ENCODE data around the gene CTXND1. TPM values are rescaled to one million over a fixed set of nuclear protein-coding genes. Genes with fewer than 3 reads are reported as not detected.

CTXND1 gene
- total RNA-seq, 3 donors from 2014 or later, result 0.09 to 0.70 (median 0.19) TPM

DNA sequence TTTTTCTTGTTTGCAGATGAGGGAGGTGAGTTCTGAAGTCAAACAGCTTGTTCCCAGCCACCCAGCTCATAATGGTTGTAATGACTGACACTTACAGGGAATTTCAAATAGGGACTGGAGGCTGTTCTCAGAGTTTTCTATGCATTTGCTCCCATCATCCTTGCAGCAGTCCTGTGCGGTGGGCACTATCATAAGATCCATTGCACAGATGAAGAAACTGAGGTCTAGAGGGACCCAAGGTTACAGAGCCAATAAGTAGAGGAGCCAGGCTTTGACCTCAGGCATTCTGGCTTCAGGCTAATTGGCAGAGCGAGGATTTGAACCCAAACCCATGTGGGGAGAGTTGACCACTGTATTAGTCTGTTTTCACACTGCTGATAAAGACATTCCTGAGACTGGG is 66.9 kb downstream of the CTXND1 start:
- Histone ChIP-seq H3K4me1 (ENCODE audit: low read depth) (no peaks in the 10 kb centered on the region), H3K4me3 (no peak overlapping the region), H3K36me3 (ENCODE audit: low read depth) (no peaks in the 10 kb centered on the region), H3K9me3 (no peaks in the 10 kb centered on the region)
- no peak for ATAC-seq
- intact Hi-C loops (cut with DNase I, micrococcal nuclease), result no loop called here
- TF ChIP-seq, protein P1, sequence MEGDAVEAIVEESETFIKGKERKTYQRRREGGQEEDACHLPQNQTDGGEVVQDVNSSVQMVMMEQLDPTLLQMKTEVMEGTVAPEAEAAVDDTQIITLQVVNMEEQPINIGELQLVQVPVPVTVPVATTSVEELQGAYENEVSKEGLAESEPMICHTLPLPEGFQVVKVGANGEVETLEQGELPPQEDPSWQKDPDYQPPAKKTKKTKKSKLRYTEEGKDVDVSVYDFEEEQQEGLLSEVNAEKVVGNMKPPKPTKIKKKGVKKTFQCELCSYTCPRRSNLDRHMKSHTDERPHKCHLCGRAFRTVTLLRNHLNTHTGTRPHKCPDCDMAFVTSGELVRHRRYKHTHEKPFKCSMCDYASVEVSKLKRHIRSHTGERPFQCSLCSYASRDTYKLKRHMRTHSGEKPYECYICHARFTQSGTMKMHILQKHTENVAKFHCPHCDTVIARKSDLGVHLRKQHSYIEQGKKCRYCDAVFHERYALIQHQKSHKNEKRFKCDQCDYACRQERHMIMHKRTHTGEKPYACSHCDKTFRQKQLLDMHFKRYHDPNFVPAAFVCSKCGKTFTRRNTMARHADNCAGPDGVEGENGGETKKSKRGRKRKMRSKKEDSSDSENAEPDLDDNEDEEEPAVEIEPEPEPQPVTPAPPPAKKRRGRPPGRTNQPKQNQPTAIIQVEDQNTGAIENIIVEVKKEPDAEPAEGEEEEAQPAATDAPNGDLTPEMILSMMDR (IDR thresholded peaks at IDR 0.05), result no peak
- DNase-seq, result no peak

DNA sequence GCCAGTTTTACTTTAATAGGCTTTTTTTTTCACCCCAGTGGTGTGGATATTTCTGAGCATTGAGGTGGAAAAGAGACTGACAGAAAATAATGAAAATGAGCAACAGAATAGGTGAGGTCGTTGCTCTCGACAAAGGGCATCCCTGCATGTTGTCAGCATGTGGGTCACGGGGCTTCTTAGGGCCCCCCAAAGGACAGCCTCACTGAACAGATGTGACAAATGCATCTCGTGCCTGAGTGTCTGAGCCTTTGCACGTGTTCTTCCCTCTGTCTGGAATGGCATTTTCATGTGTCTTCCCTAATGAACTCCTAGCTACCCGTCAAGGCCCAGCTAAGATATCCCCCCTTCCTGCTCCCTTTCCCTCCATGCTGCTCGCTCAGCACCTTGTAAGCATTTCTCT is 67.5 kb downstream of the CTXND1 start:
- H3K4me1 ChIP-seq (ENCODE audit: low read depth), result no peaks in the 10 kb centered on the region
- TF ChIP-seq, protein P1 (IDR thresholded peaks at IDR 0.05), result no peak
- H3K4me3 ChIP-seq, result no peak overlapping the region
- H3K36me3 ChIP-seq (ENCODE audit: low read depth), result no peaks in the 10 kb centered on the region
- no peak for ATAC-seq
- H3K9me3 ChIP-seq, result no peaks in the 10 kb centered on the region
- DNase-seq, result no peak
- intact Hi-C loops (cut with DNase I, micrococcal nuclease), result no loop called here

DNA sequence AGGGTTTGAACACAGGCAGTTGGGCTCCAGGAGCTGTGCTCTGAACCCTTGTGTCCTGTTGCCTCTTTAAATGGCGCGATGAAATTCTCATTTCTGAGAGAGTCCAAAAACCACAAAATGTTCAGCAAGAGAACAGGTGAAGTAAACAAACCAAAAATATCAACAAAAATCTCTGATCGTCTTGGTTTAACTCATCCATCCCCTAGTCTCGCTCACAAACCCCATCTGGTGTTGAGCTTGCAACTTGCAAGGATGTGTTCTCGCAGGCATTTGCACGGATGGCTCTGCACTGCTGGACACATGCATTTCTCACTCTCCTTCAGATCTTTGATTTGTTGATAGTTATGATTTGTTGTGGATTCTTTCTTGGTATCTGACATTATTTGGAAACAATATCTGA is 68.1 kb downstream of the CTXND1 start:
- H3K9me3 ChIP-seq, result no peaks in the 10 kb centered on the region
- DNase-seq (no peak), ATAC-seq (no peak)
- TF ChIP-seq, protein P1 (IDR thresholded peaks at IDR 0.05), result no peak
- no peaks in the 10 kb centered on the region for H3K36me3 ChIP-seq (ENCODE audit: low read depth)
- no peak overlapping the region for H3K4me3 ChIP-seq
- intact Hi-C loops (cut with DNase I, micrococcal nuclease), result no loop called here
- H3K4me1 ChIP-seq (ENCODE audit: low read depth), result no peaks in the 10 kb centered on the region

DNA sequence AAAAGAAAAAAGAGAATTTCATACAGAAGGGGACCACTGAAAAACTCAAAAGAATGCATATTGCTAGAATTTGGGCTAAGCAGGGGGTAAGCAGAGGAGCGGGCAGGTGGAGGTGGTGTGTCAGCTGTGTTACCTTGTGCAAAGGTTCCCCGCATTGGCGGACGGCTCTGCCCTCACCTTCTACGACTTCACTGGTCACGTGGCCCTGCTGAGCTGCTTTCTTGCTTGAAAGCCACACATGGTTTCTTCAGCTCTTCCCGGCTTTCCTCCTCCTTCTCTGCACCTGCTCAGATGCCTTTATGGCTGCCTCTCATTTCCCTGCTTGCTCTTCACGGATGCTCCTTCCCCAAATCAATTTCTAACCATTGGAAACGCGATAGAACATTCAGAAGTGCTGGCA is 68.7 kb downstream of the CTXND1 start:
- ATAC-seq, result no peak
- TF ChIP-seq, protein P1 (IDR thresholded peaks at IDR 0.05), result no peak
- Histone ChIP-seq H3K9me3 (no peaks in the 10 kb centered on the region), H3K4me3 (no peak overlapping the region), H3K36me3 (ENCODE audit: low read depth) (no peaks in the 10 kb centered on the region), H3K4me1 (ENCODE audit: low read depth) (no peaks in the 10 kb centered on the region)
- DNase-seq, result no peak
- intact Hi-C loops (cut with DNase I, micrococcal nuclease), result no loop called here

DNA sequence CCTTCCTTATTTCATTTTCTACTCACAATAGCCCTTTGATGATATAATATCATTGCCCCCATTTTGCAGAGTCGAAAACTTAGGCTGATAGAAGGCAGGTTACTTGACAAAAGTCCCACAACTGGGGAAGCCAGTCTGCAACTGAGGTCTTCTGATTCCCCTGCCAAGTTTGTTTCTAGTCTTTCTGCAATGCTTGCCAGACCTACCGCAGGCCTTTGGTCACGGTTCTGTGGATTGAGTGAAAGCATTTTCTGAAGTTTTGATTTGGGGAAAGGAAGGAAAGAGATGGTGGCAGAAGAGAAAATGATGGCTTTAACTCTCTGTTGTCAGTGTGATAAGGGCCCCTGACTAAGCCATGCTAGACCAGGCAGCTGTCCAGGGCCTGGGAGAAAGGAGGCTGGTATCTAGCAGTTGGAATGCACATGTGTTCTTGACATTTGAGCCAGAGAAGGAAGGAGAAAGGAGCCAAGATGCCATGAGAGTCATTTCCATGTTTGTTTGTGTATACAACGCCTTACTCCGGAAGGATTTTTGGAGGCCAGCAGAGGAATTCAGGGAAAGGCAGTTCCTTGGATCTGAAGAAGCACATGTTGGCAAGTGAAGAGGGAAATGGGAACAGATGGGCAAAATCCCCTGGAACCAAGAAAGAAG is 69.3 kb downstream of the CTXND1 start:
- intact Hi-C loops (cut with DNase I, micrococcal nuclease), result no loop called here
- no peak for DNase-seq
- Histone ChIP-seq H3K4me1 (ENCODE audit: low read depth) (no peaks in the 10 kb centered on the region), H3K9me3 (no peaks in the 10 kb centered on the region), H3K4me3 (no peak overlapping the region), H3K36me3 (ENCODE audit: low read depth) (no peaks in the 10 kb centered on the region)
- TF ChIP-seq, protein P1 (IDR thresholded peaks at IDR 0.05), result no peak
- no peak for ATAC-seq

DNA sequence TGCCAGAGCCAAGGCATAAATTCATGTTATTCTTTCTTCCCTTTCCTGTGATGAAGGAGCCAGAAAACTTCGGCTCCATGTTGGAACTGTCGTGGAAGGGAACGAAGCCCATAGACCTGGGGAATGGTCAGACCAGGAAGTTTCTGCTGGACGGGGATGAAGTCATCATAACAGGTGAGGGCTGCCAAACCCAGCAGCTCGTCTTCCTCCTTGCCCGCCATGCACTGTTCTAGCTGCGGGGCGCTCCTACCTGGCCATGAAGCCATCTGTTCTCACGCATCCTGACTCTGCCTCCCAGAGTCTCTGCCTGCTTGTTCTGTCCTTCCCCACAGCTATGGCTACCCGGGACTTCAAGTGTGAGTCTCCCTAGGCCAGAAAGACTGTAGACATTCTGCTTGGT is 71.0 kb downstream of the CTXND1 start:
- no peaks in the 10 kb centered on the region for H3K36me3 ChIP-seq (ENCODE audit: low read depth)
- no peak overlapping the region for H3K4me3 ChIP-seq
- no peaks in the 10 kb centered on the region for H3K9me3 ChIP-seq
- H3K4me1 ChIP-seq (ENCODE audit: low read depth), result no peaks in the 10 kb centered on the region
- ATAC-seq (no peak), DNase-seq (no peak)
- intact Hi-C loops (cut with DNase I, micrococcal nuclease), result no loop called here
- TF ChIP-seq, protein P1 (IDR thresholded peaks at IDR 0.05), result no peak
